A172 (cell line): Measurements from ENCODE around the gene IL26. TPM values are rescaled to one million over a fixed set of nuclear protein-coding genes. Genes with fewer than 3 reads are reported as not detected.

ENCODE experiments used
- DNase-seq: peaks from one replicate; pipeline ENCODE4 v3.0.0-alpha.2; 2015; ENCODE audit warnings: low spot score
- total RNA-seq: library from RNA; depleted of rRNA; stranded (reverse); fragments of >200 nt; shearing (Covaris generic); gene quantifications from 2 replicates; pipeline ENCODE4 v1.2.3, GENCODE V29; 2014; rRNA removed

IL26 gene, protein sequence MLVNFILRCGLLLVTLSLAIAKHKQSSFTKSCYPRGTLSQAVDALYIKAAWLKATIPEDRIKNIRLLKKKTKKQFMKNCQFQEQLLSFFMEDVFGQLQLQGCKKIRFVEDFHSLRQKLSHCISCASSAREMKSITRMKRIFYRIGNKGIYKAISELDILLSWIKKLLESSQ
- not detected in 2 replicates for total RNA-seq

DNA sequence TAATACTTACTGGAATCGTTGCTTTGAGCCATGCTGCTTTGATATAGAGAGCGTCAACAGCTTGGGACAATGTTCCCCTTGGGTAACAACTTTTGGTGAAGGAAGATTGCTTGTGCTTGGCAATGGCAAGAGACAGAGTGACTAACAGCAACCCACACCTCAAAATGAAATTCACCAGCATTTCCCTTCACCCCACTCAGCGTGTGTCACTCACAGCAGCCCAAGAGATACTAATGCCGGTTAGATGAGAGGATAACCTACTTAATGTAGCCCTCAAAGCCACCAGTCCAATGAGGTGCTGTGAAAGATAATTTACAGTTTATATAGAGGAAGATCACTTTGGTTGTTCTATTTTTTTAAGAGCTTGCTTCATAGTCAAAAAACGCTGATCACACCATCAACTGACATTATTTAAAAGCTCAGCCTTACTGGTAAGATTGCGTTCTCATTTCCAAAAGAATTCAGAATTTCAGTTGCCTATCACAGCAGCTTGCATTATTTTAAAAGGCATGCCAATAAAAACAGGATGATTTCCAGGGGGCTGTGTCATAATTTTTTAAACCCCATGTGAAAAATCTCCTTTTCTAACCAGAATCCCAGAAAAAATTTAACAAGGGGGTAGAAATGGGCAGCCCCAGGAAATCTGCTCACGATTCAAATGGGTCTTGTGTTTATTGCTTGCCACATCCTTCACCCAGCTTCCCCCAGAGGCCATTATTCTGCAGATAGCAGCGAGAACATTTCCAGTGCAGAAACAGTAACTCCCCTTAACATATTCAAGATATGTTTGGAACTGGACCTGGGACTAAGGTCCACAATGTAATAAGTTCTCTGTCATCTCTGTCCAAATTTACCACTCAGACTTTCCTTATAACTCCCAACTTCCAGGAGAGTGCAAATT lies at the start of gene IL26:
Gene IL26, minus strand, starts transcription at position 235 of the 901 bp plus-strand sequence. Its CDS starts 54 bp downstream, at position 181.
- DNase-seq, result no peak

DNA sequence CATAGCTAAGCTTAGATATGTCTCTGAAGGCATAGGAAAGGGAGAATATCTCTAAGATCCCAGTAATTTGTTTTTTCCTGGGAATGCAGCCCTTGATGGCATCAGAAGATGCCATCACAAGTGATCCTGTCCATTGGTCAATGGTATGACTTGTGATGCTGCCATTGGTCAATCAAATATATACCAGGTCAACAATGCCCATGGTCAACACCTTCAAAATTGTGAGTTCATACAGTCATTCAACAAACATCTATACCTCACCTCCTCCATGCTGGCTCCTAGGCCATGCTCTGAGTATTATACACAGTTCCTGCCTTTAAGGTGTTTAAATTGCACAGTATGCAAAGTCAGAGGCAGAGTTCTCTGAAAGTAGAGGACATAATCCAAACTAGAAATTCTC lies 47.1 kb upstream of the IL26 start:
- no peak for DNase-seq

DNA sequence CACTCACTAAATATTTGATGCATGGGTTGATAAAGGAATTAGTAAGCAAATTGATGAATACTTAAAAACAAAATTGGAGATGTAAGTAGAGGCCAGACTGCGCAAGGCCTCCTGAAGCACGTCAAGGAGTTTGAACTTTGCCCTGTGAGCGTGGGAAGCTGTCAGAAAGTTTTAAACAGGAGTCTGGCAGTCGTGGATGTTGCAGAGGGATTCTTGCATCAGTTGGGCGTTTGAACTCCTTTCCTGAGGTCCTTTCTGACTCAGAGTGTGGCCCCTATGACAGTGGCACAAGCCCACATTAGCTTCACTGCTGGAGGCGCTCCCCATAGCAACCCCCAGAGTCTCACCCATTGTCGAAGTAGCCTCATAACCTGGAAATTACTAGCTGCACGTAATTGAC lies 45.7 kb upstream of the IL26 start:
- no peak for DNase-seq

DNA sequence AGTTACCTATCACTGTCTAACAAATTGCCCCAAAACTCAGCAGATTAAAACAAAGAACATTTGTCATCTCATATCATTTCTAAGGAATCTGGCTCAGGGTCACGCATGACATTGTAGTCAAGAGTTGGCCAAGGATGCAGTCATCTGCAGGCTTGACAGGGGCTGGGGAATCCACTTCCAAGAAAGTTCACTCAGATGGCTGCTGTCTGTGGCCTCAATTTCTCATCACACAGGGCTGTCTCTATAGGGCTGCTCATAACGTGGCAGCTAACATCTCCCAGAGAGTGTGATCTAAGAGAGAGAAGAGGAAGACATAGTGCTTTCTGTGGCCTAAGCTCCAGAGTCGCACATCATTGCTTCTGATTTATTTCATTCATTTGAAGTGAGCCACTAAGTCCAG lies 44.7 kb upstream of the IL26 start:
- DNase-seq, result no peak

DNA sequence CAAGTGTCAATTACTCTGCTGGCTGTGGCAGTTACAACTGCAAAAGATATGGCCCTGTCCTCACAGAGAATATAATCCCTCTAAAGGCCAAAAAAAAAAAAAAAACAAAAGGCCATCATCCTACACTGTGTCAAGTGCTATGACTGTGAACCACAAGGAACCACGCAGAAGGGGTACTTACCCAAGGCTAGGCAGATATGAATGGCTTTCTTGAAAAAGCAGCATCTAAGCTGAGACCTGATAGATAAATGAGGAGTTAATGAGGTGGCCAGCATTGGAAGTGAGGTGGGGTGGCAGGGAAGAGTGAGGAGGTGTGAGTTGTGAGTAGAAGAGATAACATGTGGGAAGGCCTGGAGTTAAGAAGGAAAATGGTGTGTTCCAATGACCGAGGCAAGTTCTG lies 44.2 kb upstream of the IL26 start:
- DNase-seq, result no peak

DNA sequence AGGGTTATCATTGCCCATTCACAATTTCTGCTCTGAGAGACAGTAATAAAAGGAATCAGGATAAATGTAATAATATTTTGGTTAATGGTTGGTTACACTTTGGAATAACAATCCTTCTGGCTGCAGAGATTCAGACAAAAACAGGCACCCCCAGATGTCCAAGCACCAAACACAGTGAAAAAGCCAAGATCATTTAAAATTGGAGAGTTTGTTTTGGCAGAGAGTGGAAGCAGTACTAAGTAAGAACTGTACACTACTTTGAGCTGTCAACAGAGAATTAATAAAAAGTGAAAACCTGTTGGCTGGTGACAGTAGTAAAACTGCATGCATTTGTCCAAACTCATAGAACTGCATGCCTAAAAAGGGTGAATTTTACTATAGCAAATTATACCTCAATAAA lies 43.4 kb upstream of the IL26 start:
- no peak for DNase-seq

DNA sequence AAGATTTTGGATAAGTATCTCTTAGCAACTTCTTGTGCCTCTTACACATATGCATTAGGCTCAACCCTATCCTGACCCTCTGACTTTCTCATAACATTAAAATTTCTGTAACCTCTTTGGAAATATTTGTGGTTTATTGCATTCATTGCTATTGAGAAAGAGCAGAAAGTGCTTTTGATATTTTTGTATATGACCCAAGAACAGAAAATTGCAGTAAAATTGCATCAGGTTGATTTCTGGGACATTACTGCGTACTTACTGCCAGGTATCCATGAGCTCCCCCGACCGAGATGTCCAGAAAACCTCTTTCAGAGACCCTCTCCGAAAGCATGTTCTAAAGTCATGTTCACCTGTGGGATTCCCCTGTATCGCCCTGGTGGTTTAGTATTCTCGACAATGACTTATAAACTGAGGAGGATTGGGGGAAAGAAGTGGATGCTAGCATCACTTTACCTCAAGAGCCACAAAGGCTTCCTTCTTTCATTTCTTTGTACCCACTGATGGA lies 42.3 kb upstream of the IL26 start:
- DNase-seq, result no peak

DNA sequence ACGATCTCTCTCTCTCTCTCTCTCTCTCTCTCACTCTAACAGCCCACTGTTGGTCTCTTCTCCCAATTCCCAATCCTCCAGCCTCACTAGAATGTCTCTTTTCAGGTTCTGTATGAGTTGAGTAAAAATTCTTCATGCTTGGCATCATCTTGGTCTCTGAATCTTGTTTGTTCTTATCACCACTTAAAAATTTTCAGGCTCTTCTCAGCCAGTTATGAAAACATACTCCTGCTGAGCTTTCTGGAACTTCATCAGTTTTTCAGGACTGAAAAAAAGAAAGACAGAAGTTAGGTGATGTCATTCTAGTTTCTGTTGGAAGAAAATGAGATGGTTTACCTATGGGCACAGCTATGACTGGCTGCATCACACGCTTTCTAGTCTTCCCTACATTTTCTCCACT lies 39.2 kb upstream of the IL26 start:
- no peak for DNase-seq

DNA sequence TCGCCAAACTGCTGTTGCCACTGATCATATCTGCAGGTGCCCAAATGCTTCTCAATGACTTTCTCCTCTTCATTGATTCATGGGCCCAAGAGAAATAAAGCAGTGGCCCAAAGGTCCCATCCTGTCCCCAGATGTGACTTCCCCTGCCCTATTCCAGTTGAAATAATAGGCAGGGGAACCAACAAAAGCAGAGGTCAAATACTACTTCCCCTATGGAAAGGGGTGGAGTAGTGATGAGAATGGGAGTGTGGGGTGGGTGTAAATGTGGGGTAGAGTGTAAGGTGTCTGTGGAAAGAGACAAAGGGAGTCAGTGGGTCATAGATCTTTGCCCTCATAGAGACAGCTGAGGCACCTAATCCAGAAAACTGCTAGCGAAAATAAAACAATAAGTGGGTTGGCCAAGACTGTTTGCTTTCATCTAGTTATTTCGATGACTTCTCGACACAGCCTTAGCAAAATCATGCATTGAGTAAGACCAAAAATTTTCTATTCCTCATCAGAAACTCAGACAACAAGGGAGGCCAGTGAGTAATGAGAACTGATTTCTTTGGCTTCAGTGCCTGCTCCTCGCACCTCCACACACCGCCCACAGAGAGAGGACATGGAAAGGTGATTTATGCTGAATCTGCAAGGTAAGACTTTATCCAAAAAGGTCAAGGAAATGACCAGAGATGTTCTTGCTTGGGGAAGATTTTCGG lies 38.7 kb upstream of the IL26 start:
- no peak for DNase-seq

DNA sequence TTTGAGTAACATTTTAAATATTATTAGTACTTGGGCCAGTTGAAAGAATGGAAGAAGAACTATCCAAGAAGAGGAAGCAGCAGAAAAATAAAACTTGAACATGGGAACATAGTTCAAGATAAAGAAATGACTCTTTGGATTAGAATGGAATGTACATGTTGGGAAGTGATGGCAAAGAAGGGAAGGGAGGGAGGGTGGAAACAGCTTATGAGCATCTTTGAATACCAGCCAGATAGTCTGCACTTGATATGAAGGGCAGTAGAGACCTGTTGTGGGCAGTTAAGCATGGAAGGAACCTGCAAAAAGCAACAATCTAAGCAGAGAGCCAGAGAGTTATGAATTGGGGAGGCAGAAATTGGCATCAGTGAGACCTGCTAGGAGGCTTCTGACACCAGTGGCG lies 37.8 kb upstream of the IL26 start:
- DNase-seq, result no peak

DNA sequence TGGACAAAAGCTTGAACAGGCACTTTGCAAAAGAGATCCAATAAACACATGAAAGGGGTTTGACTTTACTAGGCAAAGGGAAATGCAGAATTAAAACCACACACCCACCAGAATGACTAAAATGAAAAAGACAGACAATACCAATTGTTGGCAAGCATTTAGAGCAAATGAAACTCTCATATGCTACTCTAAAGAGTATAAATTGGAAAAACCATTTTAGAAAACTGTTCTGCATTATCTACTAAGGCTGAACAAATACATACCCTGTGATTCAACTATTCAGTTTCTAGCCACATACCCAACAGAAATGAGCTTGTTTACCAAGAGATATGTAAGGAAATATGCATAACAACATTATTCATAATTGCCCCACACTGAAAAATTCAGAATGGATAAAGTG lies 36.3 kb upstream of the IL26 start:
- no peak for DNase-seq

DNA sequence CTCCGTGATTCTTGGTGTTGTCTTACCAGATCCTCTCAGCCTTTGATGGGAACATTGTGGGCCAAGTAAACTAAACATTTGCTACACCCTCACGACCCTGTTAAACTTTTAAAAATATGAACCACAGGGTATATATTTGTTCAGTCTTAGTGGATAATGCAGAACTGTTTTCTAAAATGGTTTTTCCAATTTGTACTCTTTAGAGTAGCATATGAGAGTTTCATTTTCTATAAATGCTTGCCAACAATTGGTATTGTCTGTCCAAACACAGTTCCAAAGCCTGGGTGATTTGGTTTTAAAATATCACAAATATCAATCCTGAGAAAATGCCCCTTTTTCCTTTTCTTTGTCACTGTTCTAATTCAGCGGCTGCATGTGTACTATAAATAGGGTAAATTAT lies 34.5 kb upstream of the IL26 start:
- DNase-seq, result no peak

DNA sequence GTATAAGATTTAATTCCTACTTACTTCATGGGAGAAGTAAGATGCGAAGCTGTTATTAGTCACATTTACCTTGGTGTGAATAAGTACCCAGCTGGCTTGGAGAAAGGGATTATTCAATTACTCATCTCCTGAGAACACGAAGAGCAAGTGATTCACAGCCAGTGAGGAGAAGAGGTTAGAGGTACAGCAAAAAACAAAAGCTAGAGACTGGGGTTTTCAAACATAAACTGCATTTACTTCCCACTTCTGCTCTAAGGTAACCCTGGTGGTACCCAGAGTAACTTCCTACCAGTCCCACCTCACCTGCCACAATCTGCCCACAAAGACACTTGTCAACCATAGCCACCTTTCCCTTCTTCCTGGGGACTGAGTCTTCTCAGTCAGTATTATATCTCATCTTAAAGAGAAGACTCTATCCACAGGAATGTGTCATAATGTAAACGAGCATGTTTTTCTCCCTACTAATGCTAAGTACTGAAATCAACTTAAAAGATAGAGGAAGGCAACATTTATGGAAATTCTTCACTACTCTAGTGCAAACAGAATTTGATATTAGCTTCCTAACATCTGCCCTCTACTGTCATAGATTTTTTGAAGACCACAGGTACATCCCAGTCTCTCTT lies 33.8 kb upstream of the IL26 start:
- peak; percentile 80 for DNase-seq

DNA sequence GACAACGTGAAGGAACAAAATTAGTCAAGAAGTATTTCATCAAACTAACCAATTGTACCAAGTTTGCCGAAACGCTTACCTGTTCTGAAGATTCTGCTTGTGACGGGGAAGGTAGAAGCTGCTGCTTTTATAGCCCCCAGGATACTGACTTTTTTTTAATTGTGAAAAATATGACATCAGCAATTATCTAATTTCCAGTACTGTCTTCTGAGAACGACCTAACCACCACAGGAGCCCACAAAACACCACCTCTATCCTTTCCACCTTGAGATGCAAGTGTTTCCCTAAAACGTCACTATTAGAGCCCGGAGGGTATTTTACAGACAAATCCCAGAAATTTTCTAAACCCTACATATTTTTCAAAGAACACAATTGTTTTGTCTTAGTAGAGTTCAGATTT lies 27.9 kb upstream of the IL26 start, which contains the start of gene IL22:
Gene IL22, minus strand, starts transcription at position 101 of the 400 bp plus-strand sequence. CDS start 156 bp downstream, outside the sequence.
- DNase-seq, result no peak

DNA sequence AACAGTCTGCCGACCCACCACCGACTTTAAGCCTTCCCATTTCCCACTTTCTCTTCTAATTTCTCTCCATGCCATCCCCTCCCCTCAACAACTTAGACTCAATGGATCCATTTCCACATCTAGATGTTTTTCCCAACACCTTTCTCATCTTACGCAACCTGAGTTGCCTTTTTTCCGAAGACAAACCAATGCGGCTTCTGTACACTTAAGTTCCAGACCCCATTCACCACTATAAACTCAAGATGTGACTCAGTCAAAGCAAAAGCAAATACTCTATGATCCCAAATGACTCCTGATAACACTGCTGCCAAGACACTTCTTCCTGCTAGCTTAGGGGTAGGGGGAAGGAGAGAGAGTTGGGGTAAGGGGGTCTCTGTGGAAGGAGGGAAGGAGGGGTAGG lies 26.5 kb upstream of the IL26 start:
- no peak for DNase-seq

DNA sequence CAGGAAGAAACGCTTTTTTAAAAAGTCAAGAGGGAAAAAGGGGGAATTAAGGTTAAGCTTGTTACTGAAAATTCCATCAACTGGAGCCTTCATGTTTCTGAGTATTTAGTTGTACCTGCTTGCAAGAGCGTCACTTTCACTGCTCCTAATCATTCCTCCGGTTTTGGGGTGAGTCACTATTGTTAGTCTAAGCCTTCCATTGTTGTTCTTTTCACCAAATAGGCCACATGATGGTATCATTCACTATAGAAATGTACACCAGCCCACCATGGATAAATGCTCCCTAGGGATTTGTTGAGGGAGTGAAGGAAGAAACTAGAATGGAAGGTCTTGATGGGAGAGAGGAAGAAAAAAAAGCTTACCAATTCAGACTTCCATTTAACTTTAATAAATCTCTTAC lies 24.8 kb upstream of the IL26 start:
- DNase-seq, result no peak

DNA sequence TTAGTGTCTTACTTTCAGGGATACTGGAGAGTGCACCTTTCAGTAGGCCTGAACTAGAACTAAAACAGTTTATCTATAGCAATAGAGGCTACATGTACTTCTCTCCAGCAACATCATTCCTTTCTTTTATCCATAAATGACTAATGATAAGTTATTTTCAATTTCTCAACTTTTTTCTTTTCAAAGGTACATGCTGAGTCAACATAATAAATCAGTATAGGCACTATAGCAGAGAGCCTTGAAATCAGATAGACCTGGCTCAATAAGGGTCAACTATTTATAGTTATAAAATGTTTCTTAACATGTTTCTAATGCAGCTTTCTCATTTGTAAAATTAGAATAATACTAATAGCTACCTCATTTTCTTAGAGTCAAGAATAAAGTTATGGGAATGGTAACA lies 22.2 kb upstream of the IL26 start:
- no peak for DNase-seq

DNA sequence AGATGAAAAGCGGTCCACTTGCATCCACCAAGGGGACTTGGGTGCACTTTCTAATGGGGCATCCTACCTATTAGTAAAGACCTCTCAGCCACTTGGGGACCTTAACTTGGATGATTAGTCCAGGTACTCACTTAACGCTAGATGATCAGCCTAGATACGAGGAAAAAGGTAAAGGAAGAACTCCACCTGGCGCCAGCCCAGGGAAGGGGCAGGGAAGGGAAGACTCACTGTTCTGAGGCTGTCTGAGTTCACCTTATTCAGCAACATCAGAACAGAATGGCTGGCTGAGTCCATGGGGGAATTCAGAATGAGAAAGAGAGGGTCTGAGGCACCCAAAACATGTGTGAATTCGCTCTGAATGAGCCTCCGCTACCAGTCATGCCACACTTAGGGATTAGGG lies 20.7 kb upstream of the IL26 start:
- DNase-seq, result no peak

DNA sequence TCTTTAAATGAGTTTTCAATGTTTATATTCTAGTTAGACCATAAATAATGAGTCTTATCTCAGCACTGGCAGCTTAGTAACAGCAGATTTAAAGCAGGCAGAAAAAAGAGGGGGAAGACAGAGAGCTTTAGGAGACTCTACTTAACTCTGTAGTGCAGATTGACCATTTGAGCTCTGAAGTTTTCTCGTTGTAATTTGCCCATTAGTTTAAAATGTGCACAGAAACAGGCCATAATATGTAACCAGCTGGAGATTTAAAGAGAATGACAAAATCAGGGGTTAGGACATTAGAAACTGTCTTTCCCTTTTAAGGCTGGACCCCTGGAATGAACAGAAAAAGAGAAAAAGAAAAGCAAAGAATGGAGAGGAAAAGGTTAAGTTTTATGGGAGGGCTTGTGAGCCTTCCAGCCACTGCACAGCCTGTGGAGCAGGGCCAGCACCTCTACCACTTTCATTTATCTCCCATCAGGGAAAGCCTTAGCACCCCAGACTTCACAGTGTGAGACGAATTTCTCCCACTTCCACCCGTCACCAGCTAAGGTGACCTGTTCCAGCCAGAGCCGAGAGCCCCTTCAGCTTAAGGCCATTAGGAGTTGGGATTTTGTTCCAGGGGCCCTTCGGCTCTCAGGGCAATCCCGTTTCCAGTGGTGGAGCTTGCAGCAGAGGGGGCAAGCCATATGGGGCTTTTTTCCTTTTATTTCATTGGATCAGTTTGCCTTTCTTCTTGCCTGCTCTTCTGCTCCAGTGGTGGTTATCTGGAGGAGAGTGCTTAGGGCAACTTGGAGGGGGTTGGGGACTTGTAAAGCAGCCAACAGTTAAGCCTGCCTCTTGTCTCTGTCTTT lies 19.8 kb upstream of the IL26 start:
- DNase-seq, result no peak

DNA sequence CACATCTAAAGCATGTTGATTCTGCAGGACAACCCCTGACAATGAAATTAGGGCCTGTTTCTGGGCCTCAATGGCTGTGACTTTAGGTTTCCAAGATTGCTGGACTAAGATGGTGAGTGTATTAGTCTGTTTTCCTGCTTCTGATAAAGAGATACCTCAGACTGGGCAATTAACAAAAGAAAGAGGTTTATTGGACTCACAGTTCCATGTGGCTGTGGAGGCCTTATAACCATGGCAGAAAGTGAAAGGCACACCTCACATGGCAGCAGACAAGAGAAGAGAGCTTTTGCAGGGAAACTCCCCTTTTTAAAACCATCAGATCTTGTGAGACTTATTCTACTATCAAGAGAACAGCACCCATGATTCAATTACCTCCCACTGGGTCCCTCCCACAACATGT lies 17.2 kb upstream of the IL26 start:
- no peak for DNase-seq

DNA sequence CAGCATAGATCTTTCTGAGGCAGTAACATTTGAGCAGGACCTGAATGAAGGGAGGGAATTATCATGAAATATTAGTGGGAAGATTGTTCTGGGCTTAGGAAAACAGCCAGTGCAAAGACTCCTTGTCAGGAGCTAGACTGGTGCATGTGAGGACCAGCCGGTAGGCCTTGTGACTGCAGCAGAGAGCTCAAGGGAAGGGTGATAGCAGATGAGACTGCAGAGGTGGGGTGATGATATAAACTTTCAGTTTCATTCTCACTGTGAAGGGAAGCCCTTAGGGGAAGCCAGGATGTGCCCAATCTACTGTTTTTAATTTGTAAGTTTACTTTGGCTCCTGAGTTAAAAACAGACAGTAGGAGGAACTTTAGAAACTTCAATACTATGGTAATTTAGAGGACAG lies 15.4 kb upstream of the IL26 start:
- DNase-seq, result peak; percentile 43
